NCI-H2029 (cell line): ENCODE measurements around the gene MUCL1.
A peak's percentile ranks its signal among the peaks of the same experiment; 100 is the strongest.
"Not testable (repeated sequence)": the region's sequence is repeated elsewhere in the genome, so short reads cannot be mapped to it uniquely, and the experiment has no call there.

Experiments used
- DNase-seq: peaks from one replicate; lab custom pipeline; 2025; lab: John Stamatoyannopoulos, UW

Gene MUCL1, protein sequence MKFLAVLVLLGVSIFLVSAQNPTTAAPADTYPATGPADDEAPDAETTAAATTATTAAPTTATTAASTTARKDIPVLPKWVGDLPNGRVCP

DNA sequence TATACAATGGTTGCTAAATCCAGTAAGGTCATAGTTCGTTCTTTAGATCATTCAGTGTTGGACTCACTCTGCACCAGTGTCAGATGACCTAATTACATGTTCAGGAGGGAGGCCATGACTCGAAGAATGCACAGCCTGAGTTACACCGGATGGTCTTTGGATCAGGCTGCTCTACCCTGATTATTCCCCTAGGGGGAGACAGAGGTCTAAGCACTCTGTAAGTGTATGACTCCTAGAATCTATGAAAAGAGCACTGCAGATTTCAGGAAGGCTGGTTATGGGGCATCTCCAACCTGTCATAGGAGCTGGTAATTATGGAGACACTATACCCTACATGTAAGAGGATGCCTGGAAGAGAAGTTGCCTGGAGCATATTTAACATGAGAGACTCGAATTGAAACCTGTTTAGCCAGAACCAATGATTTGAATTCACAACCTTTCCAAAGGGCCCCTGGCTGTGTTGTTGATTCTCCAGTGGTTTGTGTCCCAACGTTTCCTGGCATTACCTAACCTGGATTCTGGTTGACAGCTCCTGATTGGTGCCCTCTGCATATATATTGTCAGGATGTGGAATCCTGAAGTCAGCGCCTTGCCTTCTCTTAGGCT, at the start of gene MUCL1:
Gene MUCL1, plus strand, starts transcription at position 584 of the 606 bp plus-strand sequence. CDS start 67 bp downstream, outside the sequence.
- DNase-seq: peak; percentile 74

DNA sequence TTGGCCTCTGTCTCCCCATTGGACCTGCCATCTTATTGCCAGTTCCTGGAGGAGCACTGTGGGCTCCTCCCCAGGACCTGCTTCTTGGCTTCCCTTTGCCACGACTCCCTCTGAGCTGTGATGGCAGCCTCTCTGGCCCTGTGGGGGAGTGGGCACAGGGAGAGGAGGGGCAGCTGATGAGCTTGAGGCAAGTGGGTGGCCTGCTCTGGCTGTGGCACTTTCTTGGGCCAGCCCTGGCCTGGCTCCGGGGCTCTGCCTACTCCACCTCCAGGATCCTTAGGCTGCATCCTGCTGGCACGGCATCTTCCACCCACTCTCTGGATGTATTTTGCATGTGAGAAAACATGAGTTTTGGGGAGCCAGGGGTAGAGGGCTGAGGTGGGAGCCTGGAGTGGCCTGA, 32.6 kb upstream of the MUCL1 start:
- no peak for DNase-seq

DNA sequence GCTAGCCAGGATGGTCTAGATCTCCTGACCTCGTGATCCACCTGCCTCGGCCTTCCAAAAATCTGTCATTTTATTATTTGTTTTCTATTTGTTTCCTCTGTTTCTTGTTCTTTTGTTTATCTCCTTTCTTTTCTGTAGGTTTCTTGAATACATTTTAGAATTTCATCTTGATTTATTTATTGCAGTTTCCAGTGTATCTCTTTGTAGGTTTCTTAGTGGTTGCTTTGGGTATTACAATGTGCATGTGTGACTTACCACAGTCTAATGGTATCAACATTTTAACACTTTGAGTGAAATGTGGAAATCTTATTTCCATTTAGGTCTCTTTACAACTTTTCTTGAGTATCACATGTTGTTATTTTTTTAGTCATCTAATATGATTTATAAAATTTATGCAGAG, 29.9 kb upstream of the MUCL1 start:
- no peak for DNase-seq

GRCh38 chr12:54829511-54829910, 24.8 kb upstream of the MUCL1 start:
- DNase-seq: no peak

GRCh38 chr12:54830199-54830598, 24.1 kb upstream of the MUCL1 start:
- DNase-seq: no peak

DNA sequence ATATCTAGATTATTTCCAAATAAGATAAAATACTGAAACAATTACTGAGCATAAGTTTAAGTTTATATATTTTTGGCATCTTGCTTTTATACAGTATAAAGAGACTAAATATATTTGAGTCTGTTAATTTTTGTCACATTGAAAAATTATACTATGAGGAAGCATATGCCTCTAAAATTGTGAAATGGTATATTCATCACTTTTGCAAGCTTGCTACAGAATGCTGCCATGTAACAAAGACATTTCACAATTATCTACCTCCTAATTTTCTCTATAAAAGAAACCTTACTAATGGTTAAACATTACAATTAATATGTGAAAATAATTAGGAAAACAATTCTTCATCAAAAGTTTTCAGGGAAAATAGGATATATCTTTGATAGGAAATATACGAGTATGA, 22.7 kb upstream of the MUCL1 start:
- DNase-seq: no peak

DNA sequence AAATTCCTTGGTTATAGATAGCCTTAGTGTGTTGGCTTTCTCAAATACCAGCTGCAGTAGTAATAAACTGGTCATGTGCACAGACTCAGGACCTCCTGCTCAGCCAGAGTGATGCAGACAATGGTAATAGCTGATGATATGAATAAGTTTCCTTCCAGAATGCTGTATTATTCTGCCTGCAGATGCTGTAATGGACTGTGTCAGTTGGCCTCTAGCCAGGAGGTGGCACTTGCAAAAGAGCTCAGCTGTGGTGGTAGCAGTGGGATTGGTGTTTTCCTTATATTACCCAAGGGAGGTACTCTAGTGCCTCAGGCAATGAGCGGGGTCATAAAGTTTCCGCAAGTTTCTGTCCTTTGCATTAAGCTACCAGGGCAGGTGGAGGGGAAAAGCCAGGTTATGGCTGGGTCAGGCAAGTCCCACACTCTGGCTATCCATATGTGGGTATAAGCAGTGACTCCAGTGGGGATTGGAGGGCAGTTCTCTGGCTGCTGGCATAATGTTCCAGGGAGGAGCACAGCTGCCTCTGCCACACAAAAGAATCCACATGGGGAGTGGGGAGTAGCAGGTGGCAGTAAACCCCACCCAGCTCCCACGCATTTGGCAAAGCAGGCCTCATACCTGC, 14.0 kb upstream of the MUCL1 start:
- DNase-seq: peak; percentile 2

GRCh38 chr12:54857406-54857805, 3.1 kb downstream of the MUCL1 start:
- no peak for DNase-seq

GRCh38 chr12:54858562-54858961, 4.2 kb downstream of the MUCL1 start:
- no peak for DNase-seq

DNA sequence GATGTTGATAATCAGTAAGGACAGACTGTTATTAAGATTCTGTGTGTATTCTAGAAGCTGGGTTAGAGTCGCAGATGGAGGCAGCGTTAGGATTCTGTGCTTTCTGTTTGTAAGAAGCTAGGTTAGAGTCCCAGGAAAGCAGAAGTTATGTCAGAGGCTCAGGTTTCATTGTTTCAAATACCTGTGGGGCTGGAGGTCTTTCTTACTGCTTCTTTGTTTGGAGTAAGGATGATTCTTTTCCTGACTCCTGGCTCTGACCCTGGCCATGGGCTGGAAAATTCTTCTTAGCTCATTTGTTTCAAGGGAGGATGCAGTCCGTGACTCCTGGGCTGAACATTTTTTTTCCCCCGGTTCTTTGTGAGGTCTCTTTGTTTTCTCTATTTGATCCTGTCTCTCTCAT, 5.2 kb downstream of the MUCL1 start:
- DNase-seq: no peak

DNA sequence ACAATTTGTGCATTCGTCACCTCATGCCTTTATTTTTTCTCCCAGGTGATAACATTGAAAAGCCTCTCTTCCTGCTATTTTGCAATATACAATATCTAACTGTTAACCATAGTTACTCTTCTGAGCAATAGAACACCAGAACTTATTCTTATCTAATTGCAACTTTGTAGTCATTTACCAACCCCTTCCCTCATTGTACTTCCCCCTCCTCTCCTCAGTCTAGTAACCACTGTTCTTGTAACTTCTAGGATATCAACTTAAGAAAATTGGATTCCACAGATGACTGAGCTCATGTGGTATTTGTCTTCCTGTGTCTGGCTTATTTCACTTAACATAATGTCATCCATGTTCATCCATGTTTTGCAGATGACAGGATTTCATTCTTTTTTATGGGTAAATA, 7.6 kb downstream of the MUCL1 start:
- DNase-seq: no peak

DNA sequence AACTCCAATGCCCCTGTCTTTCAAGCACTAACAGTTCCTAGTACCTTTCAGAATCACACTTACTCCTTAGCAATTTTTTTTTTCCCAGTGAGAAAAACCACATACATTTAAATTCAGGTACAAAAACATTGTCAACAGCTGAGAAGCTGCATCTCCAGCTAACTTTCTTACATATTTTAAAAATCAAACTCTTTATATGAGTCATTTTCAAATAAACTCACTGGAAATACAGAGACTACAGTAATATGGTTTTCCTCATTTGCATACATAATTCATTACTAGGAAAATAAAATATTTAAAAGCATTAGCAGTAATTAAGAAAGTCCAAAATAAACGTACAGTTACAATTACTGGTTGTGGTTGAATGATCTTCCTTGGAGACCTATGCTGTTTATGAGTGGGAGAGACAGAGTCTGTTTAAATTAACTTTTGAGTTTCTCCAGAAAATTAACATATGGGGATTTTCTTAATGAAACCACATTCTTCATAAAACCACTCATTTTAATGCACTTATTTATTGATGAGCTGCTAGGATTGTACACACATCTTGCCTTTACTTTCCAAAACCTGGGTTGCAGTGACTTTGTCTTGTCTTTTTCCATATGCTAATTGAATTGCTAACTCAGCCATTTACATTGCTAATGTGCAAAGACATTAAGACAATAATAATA, 9.8 kb downstream of the MUCL1 start:
- DNase-seq: no peak

DNA sequence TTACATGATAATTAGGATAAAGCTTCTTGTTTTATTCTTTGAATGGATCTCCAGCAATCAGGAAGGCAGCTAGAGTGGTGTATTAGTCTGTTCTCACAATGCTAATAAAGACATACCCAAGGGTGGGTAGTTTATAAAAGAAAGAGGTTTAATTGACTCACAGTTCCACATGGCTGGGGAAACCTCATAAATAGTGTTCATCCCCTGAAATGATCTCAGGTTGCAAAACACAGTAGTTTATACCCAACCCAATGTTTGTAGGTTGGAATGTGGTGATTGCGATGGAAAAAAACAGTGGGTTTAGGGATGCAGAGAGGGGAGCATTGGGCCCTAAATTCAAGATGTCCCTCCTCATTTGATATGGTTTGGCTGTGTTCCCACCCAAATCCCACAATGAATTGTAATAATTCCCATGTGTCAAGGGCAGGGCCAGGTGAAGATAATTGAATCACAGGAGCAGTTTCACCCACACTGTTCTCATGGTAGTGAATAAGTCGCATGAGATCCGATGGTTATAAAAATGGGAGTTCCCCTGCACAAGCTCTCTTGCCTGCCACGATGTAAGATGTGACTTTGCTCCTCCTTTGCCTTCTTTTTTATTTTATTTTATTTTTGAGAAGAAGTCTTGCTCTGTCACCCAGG, 11.5 kb downstream of the MUCL1 start:
- DNase-seq: no peak

DNA sequence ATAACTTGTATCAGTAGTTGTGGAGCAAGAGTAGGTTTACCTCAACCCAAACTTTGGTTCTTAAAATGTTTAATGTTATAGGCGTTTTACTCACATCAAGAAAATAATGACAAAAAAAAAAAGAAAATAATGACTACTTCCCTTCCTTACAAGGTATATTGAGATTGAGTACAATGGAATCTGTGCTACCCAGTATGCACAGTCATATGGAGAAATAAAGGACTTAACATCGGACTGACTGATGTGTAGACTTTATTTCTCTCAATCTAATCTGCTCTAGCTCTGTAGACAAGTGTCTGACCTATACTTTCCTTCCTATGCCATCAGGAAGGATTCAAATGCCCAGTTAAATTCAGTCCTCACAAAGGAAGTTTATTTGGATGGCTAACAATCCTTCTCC, 14.4 kb downstream of the MUCL1 start:
- no peak for DNase-seq

GRCh38 chr12:54870048-54870447, 15.7 kb downstream of the MUCL1 start:
- no peak for DNase-seq

GRCh38 chr12:54870617-54871016, 16.3 kb downstream of the MUCL1 start:
- DNase-seq: peak; percentile 32

- peak; percentile 2 for DNase-seq
Observed at GRCh38 chr12:54879150-54879549, 24.8 kb downstream of the MUCL1 start.

DNA sequence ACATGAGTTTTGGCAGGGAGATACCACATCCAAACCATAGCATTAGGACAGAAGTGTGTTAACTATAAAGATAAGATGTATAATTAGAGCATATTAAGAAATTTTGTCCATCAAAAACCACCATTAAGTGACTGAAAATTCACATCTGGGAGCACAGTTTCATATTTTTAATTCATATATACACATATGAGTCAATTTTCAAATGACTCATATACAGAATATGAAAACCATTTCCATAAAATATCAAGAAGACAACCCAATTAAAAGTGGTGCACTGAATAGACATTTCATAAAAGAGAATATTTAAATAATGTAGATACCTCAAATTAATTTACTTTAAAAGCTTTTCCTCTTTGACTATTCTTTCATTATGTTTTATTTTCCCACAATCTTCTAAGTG, 25.3 kb downstream of the MUCL1 start:
- DNase-seq: no peak

GRCh38 chr12:54882079-54882478, 27.8 kb downstream of the MUCL1 start:
- DNase-seq: peak; percentile 39

GRCh38 chr12:54882597-54882996, 28.3 kb downstream of the MUCL1 start:
- not testable (repeated sequence) for DNase-seq

DNA sequence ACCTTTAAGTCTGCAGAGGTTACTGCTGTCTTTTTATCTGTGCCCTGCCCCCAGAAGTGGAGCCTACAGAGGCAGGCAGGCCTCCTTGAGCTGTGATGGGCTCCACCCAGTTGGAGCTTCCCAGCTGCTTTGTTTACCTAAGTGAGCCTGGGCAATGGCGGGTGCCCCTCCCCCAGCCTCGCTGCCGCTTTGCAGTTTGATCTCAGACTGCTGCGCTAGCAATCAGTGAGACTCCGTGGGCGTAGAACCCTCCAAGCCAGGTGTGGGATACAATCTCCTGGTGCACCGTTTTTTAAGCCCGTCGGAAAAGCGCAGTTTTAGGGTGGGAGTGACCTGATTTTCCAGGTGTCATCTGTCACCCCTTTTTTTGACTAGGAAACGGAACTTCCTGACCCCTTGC, 34.1 kb downstream of the MUCL1 start:
- DNase-seq: not testable (repeated sequence)

GRCh38 chr12:54890339-54890738, 36.0 kb downstream of the MUCL1 start:
- DNase-seq: peak; percentile 26
